H9 (cell line): ENCODE data around the gene INTS4. TPM values are rescaled to one million over a fixed set of nuclear protein-coding genes. Genes with fewer than 3 reads are reported as not detected.

ENCODE experiments used
- DNase-seq: peaks from one replicate; pipeline ENCODE4 v3.0.0-alpha.2; 2017
- H2AFZ ChIP-seq: one replicate; pipeline ENCODE4 v1.6.1; 2013; ENCODE audit warnings: mild to moderate bottlenecking, low read length, control low read depth, moderate library complexity
- H2AK5ac ChIP-seq: 2 replicates; pipeline ENCODE4 v1.6.1; 2013; ENCODE audit warnings: low read length, control low read depth, mixed read lengths; ENCODE audit not compliant: insufficient read length
- H2BK120ac ChIP-seq: one replicate; pipeline ENCODE4 v1.6.1; 2013; ENCODE audit warnings: low read depth, mild to moderate bottlenecking, low read length, control low read depth, inconsistent platforms; ENCODE audit not compliant: poor library complexity, severe bottlenecking
- H2BK12ac ChIP-seq: 2 replicates; pipeline ENCODE4 v1.6.1; 2013; ENCODE audit warnings: low read length, control low read depth, mixed read lengths, low read depth; ENCODE audit not compliant: insufficient read length
- H2BK15ac ChIP-seq: 2 replicates; pipeline ENCODE4 v1.6.1; 2013; ENCODE audit warnings: low read depth, low read length, control low read depth
- H2BK20ac ChIP-seq: one replicate; pipeline ENCODE4 v1.6.1; 2013; ENCODE audit warnings: low read depth, mild to moderate bottlenecking, low read length, control low read depth, inconsistent platforms; ENCODE audit not compliant: poor library complexity, severe bottlenecking
- H2BK5ac ChIP-seq: 2 replicates; pipeline ENCODE4 v1.6.1; 2013; ENCODE audit warnings: low read length, control low read depth, mixed read lengths; ENCODE audit not compliant: insufficient read length
- H3K14ac ChIP-seq: 2 replicates; pipeline ENCODE4 v1.6.1; 2013; ENCODE audit warnings: low read length, control low read depth; ENCODE audit not compliant: insufficient read depth
- H3K18ac ChIP-seq: 2 replicates; pipeline ENCODE4 v1.6.1; 2013; ENCODE audit warnings: low read depth, mild to moderate bottlenecking, mixed read lengths, low read length, control low read depth; ENCODE audit not compliant: insufficient read length
- H3K23ac ChIP-seq: 2 replicates; pipeline ENCODE4 v1.6.1; 2013; ENCODE audit warnings: low read length, control low read depth, mixed read lengths, low read depth; ENCODE audit not compliant: insufficient read length
- H3K23me2 ChIP-seq: 2 replicates; pipeline ENCODE4 v1.6.1; 2013; ENCODE audit warnings: low read depth, mild to moderate bottlenecking, mixed read lengths, low read length, control low read depth; ENCODE audit not compliant: insufficient read length, poor library complexity, severe bottlenecking
- H3K27ac ChIP-seq: 2 replicates; pipeline ENCODE4 v1.5.1; 2013; ENCODE audit warnings: low read length, control low read depth, mixed read lengths, low read depth; ENCODE audit not compliant: insufficient read length
- H3K27me3 ChIP-seq: 2 replicates; pipeline ENCODE4 v1.6.1; 2013; ENCODE audit warnings: low read length, control low read depth, inconsistent platforms; ENCODE audit not compliant: insufficient read depth
- H3K4ac ChIP-seq: 2 replicates; pipeline ENCODE4 v1.6.1; 2013; ENCODE audit warnings: low read depth, mild to moderate bottlenecking, control low read depth, inconsistent platforms, low read length, moderate library complexity
- H3K4me1 ChIP-seq: 2 replicates; pipeline ENCODE4 v1.6.1; 2013; ENCODE audit warnings: low read length, control low read depth, inconsistent platforms; ENCODE audit not compliant: insufficient read depth
- H3K4me2 ChIP-seq: 2 replicates; pipeline ENCODE4 v1.6.1; 2013; ENCODE audit warnings: low read length, control low read depth, mixed read lengths; ENCODE audit not compliant: insufficient read length, insufficient read depth
- H3K56ac ChIP-seq: 2 replicates; pipeline ENCODE4 v1.6.1; 2013; ENCODE audit warnings: low read depth, mild to moderate bottlenecking, mixed read lengths, low read length, control low read depth; ENCODE audit not compliant: insufficient read length
- H3K79me1 ChIP-seq: 2 replicates; pipeline ENCODE4 v1.6.1; 2013; ENCODE audit warnings: low read depth, mild to moderate bottlenecking, moderate library complexity, low read length, control low read depth, inconsistent platforms; ENCODE audit not compliant: insufficient read depth, poor library complexity, severe bottlenecking
- H3K79me2 ChIP-seq: 2 replicates; pipeline ENCODE4 v1.6.1; 2013; ENCODE audit warnings: low read length, control low read depth, inconsistent platforms; ENCODE audit not compliant: insufficient read depth
- H3K9ac ChIP-seq: 2 replicates; pipeline ENCODE4 v1.6.1; 2013; ENCODE audit warnings: low read length, control low read depth, mixed read lengths; ENCODE audit not compliant: insufficient read length; ENCODE audit errors: extremely low read depth
- H3K9me3 ChIP-seq: one replicate; pipeline ENCODE4 v1.6.1; 2013; ENCODE audit warnings: low read depth, low read length, inconsistent platforms; ENCODE audit not compliant: control insufficient read depth
- H3T11ph ChIP-seq: one replicate; pipeline ENCODE4 v1.6.1; 2013; ENCODE audit warnings: mild to moderate bottlenecking, low read length, control low read depth, inconsistent platforms
- H4K20me1 ChIP-seq: one replicate; pipeline ENCODE4 v1.6.1; 2013; ENCODE audit not compliant: control insufficient read depth, insufficient read length, insufficient read depth
- H4K5ac ChIP-seq: 2 replicates; pipeline ENCODE4 v1.6.1; 2013; ENCODE audit warnings: low read depth, mild to moderate bottlenecking, mixed read lengths, low read length, control low read depth; ENCODE audit not compliant: insufficient read length
- H4K8ac ChIP-seq: replicated peaks from 2 replicates; pipeline ENCODE4 v1.6.1; 2013; ENCODE audit warnings: low read length, control low read depth, mixed read lengths, low read depth; ENCODE audit not compliant: insufficient read length
- H4K91ac ChIP-seq: 2 replicates; pipeline ENCODE4 v1.6.1; 2013; ENCODE audit warnings: low read depth, mild to moderate bottlenecking, moderate library complexity, mixed read lengths, low read length, control low read depth; ENCODE audit not compliant: insufficient read length
- H3K27ac Mint-ChIP-seq, 3 experiments: 2 replicates in 2 of 3; 3 replicates in 1 of 3; pipeline ENCODE4 v1.8.0; 2020 to 2021; ENCODE audit warnings: mixed read lengths in 3 of 3, mild to moderate bottlenecking in 1 of 3, moderate library complexity in 1 of 3
- H3K27me3 Mint-ChIP-seq: 2 replicates; pipeline ENCODE4 v1.8.0; 2021; ENCODE audit warnings: low read depth, mild to moderate bottlenecking, moderate library complexity, mixed read lengths
- H3K36me3 Mint-ChIP-seq, 3 experiments: 2 replicates in 2 of 3; 3 replicates in 1 of 3; pipeline ENCODE4 v1.8.0; 2020 to 2021; ENCODE audit warnings: low read depth in 3 of 3, mixed read lengths in 3 of 3; ENCODE audit not compliant: insufficient read depth in 1 of 3
- H3K4me1 Mint-ChIP-seq, 2 experiments: 2 replicates each; pipeline ENCODE4 v1.8.0; 2020; ENCODE audit warnings: mixed read lengths in 2 of 2
- H3K4me3 Mint-ChIP-seq, 2 experiments: 2 replicates in 1 of 2; 3 replicates in 1 of 2; pipeline ENCODE4 v1.8.0; 2020 to 2021; ENCODE audit warnings: mild to moderate bottlenecking in 2 of 2, mixed read lengths in 2 of 2, moderate library complexity in 1 of 2
- H3K9me3 Mint-ChIP-seq, 2 experiments: 2 replicates in 1 of 2; 3 replicates in 1 of 2; pipeline ENCODE4 v1.8.0; 2020; ENCODE audit warnings: mild to moderate bottlenecking in 2 of 2, mixed read lengths in 2 of 2, moderate library complexity in 1 of 2
- WGBS: extraction: QIAGEN DNeasy Blood & Tissue Kit; methylation state at CpG from one replicate; pipeline ENCODE4 v1.1.7; 2013; ENCODE audit warnings: missing lambda C conversion rate, low lambda C conversion rate, mixed read lengths; ENCODE audit not compliant: insufficient read length; ENCODE audit errors: extremely low coverage; 5-methylcytosine and 5-hydroxymethylcytosine counted together
- total RNA-seq: library from RNA; stranded (reverse); gene quantifications from 2 replicates; pipeline ENCODE4 v1.2.1, GENCODE V29; 2021
- TF ChIP-seq, protein P1 (sequence below): fragments of 200-600 bp; sonication (generic); conservative IDR thresholded peaks from 3 replicates; pipeline ENCODE4 v1.8.0; 2021; ENCODE audit warnings: antibody characterized with exemption, mild to moderate bottlenecking

The INTS4 gene
- total RNA-seq, 1 experiment from 2014 or later: 38.6 TPM

DNA sequence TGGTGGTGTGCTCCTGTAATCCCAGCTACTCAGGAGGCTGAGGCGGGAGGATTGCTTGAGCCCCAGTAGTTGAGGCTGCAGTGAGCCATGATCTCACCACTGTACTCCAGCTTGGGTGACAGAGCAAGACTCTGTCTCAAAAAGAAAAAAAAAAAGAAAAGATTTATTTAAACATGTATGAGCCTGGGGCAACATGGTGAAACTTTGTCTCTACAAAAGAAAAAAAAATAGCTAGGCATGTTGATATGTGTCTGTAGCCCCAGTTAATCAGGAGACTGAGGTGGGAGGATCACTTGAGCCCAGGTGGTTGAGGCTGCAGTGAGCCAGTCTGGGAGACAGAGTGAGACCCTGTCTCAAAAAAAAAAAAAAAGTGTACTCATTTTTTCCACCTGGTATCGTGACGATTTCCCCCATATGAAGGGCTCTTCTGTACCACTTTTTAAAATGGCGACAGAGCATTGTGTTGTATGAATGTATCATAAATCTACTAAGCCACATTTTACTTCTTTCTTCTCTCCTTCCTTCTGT is 45.0 kb upstream of the INTS4 start:
- H3K4me1 Mint-ChIP-seq: peaks cover 13 to 23% of the 10 kb centered on the region in 2 experiments
- H4K5ac ChIP-seq: no peak overlapping the region
- no peaks in the 10 kb centered on the region for H3K9me3 ChIP-seq
- no peak overlapping the region for H2AFZ ChIP-seq
- no peak overlapping the region for H2BK120ac ChIP-seq
- H3K27ac Mint-ChIP-seq: no peak overlapping the region
- H4K8ac ChIP-seq: no peak overlapping the region
- H3K27me3 ChIP-seq: no peaks in the 10 kb centered on the region
- TF ChIP-seq, protein P1, sequence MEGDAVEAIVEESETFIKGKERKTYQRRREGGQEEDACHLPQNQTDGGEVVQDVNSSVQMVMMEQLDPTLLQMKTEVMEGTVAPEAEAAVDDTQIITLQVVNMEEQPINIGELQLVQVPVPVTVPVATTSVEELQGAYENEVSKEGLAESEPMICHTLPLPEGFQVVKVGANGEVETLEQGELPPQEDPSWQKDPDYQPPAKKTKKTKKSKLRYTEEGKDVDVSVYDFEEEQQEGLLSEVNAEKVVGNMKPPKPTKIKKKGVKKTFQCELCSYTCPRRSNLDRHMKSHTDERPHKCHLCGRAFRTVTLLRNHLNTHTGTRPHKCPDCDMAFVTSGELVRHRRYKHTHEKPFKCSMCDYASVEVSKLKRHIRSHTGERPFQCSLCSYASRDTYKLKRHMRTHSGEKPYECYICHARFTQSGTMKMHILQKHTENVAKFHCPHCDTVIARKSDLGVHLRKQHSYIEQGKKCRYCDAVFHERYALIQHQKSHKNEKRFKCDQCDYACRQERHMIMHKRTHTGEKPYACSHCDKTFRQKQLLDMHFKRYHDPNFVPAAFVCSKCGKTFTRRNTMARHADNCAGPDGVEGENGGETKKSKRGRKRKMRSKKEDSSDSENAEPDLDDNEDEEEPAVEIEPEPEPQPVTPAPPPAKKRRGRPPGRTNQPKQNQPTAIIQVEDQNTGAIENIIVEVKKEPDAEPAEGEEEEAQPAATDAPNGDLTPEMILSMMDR: no peak
- H3K27me3 Mint-ChIP-seq: no peaks in the 10 kb centered on the region
- H3K9me3 Mint-ChIP-seq: no peaks in the 10 kb centered on the region; a peak in 1 of 5 replicates
- H3K27ac ChIP-seq: no peak overlapping the region
- no peak overlapping the region for H2BK5ac ChIP-seq
- no peak overlapping the region for H3K56ac ChIP-seq
- no peak overlapping the region for H3K4me3 Mint-ChIP-seq
- no peak overlapping the region for H3K14ac ChIP-seq
- no CpG with 5 or more reads among the region's 4 CpGs for WGBS
- no peak overlapping the region for H3K18ac ChIP-seq
- H4K20me1 ChIP-seq: no peaks in the 10 kb centered on the region
- H3K4me2 ChIP-seq: no peak overlapping the region
- no peaks in the 10 kb centered on the region for H3K4me1 ChIP-seq
- H3K79me1 ChIP-seq: no peaks in the 10 kb centered on the region
- H2BK15ac ChIP-seq: no peak overlapping the region
- no peak overlapping the region for H3T11ph ChIP-seq
- H3K23ac ChIP-seq: no peak overlapping the region
- H3K36me3 Mint-ChIP-seq: no peaks in the 10 kb centered on the region; a peak in 1 of 7 replicates
- H3K79me2 ChIP-seq: no peaks in the 10 kb centered on the region
- H3K23me2 ChIP-seq: peaks cover 2% of the 10 kb centered on the region
- H2BK20ac ChIP-seq: no peak overlapping the region
- no peak overlapping the region for H3K9ac ChIP-seq
- no peak overlapping the region for H2BK12ac ChIP-seq
- no peak overlapping the region for H4K91ac ChIP-seq
- H3K4ac ChIP-seq: no peak overlapping the region
- H2AK5ac ChIP-seq: no peak overlapping the region
- no peak for DNase-seq
